NCI-H524 (cell line): ENCODE measurements around the gene LBHD2.

Experiments used
- DNase-seq, 2 experiments: peaks; one replicate each; lab custom pipeline; 2025; lab: John Stamatoyannopoulos, UW

Gene LBHD2

DNA sequence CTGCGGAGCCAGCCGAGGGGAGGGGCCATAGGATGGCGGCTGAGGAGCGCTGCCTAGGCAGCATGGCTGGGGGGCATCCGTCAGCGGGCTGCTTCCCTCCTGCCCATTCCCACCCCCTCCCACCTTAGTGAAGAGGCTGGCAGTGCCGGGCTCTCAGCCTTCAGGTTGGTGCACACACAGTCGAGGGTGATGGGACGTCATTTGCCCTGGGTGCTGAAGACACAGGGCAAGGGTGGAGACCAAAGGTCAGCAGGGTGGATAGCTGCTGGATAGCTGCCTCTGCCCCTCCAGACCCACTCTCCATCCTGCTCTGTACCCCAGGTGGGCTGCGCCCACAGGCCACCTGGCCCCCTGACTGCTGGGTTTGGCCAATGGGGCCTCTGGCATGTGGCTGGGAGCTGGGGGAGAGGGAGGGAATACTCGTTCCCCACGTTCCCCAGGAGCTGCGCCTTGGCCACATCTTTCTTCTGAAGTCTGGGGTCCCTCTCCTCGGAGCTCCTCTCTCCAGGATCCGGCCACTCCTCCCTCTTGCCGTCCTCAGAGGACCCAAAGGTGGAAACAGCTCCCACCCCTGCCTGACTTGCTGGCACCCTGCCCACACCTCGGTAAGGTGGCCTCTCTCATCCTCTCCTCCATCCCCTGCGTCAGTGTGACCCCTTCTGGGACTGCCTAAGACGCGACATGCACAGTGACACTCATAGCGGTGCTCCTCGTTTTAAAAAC is 15.5 kb upstream of the LBHD2 start:
- no peak for DNase-seq

DNA sequence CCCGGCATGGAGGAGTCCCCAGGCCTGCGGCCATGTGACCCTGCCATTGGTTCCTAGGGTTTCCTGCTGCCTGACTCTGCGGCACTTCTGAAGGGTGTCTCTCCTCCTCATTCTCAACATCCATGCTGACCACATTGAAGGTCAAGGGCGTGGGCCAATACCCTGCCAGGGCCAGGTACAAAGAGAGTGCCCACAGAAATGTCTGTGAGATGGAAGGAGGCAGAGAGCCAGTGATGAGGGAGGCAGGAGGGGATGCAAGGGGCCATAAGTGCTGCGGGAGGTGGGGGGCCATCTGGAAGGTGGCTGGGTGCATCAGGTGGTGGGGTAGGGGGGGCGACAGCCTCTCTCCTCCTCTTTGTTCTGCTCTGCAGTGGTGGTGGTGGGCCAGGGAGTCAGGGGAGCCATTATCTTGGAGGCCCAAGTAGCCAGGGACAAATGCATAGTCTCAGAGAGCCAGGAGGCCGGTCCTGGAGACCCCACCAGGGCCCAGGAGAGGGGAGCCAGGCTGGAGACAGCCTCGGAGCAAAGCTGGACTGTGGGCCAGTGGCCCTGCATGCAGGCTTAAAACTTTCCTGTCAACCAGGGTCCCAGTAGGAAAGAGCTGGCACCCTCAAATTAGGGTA is 13.6 kb upstream of the LBHD2 start:
- no peak for DNase-seq

DNA sequence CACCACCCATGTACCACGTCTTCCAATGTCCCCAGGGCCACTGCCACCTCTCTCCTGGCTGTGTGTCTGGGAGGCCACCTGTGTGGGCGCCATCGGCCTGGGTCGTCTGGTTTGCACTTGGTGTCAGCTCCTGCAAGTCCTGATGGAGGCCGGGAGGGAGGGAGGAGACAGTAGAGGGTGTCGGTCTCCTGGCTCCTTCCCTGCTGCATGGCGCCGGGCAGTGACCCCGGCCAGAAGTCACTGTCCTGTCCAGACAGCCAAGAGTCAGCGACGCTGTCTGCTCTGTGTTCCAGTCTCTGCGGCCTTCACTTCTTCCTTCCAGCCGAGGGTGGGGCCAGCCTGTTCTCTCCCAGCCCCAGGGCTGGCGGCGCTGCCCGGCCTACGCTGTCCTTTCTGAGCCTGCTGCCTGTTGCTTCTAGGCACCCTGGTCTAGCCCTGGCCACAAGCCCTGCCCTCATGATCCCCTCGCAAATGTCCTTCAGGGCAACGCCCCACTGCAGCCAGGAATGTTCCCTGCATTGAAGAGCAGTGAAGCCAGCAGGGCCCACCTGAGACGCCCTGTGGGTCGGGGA is 13.0 kb upstream of the LBHD2 start:
- no peak for DNase-seq

DNA sequence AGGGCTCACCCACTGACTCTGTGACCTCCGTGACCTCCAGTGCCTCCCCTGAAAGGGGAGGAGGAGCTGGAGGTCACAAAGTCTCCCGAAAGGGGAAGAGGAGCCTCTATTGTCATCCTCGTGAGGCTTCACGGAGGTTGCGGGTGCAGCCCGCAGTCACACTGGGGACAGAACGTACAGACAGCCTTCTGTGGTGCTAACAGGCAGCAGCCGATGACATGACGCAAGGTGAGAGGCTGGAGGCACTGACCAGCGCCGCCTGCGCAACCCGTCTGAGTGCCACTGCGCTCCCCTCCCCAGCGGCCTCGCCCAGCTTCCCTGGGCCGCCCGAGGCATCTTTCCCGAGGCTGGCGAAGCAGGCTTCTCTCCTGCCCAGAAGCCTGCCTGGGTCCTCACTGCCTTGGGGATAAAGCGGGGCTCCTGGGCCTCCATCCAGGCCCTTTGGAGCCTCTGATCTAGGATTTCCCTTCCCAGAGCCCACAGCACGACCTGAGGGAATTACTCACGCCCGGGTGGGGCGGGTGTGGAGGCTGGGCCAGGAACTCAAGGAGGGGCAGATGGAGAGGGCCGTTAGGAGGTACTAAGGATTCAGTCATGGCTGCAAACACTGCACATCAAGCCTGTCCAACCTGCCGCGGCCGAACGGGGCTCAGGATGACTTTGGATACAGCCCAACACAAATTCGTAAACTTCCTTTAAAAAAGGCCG is 12.3 kb upstream of the LBHD2 start:
- DNase-seq = no peak

DNA sequence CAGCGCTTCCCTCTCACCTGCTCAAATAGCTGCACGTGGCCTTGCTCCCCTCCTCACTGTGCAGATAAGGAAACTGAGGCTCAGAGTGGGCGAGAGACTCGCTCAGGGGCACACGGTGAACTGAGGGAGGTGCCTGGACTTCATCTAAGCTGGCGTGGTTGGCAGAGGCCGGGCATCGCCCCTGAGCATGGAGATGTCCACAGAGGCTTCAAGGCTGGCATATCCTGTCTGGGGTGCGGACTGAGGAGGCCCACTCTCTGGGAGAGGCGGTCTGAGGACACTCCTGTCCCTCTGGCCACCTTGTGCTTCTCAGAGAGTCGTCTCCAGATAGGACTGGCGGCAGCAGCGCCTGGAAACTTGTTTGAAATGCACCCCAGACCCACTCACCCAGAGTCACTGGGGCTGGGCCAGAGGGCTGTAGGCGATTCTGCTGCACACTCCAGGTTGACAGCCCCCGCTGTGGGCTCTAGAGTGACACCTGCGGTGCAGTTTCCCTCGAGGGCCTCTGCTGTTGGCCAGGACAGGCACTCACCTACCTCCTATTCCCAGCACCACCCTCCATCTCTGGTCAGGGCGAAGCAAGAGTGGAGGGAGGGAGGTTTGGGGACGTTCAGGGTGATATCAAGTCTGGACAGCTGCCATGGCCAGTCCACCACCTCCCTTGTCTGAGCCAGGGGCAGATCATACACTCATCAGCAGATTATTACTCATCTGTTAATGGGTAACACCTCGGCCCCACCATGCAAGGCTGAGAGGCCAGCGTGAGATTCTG is 11.2 kb upstream of the LBHD2 start:
- peak in 1 of 2 experiments; percentile 41 for DNase-seq

DNA sequence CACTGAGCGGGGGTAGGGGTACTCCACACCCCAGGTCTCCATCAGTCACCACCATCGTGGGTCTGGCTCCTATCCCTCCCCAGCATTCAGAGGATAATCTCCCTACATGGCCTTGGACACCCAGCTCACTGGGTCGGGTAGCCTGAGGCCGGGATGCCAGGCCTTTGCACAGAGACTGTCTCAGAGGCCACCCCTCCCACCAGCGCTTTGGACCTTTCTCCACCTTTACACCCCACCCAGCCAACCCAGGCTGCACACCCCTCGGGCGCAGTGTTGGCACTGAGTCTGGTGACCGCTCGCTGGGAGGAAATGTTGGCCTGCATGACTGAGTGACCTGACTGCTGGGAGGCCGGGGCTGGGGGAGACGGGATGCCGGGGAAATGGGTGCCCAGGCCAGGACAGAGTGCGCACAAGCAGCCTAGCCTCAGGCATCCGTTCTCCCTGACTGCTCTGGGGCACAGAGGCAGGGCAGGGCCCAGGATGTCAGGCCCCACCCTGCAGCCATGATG is 10.6 kb upstream of the LBHD2 start:
- no peak for DNase-seq

DNA sequence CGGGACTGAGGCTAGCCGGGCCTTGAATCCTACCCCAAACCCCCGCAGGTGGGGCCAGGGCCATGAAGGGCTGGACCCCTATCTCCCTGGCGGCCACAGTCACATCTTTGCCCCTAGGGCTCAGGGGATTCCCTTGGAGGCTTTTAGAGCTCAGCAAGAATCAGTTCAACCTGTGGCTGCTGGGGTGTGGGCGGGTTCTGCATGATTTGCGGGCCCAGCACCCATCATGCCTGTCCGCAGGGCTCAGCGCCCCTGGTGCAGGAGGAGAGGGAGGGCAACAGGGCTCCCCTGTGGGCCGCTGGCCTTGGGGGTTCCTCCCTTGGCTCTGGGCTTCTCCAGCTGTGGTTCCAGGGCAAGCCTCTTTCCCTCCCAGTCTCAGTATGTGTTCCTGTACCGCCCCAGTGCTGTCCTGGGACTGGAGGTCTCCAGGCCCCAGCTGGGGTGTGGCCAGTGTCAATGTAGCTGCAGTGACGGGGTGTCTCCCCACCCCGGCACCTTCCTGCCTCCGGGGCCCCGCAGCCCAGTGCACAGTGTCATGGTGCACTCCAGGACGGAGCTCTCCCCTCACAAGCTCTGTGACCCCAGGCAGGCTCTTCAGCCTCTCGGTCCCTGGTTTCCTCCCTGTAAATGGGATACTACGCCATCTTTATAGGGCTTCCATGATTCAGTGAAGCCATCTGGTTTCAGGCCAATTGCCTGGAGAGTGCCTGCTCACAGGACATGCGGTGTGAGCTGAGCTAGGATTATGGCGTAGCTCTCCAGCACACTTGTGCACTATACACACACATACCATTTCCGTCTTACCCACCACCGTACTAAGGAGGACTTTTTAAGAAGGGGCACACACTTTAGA is 9.9 kb upstream of the LBHD2 start:
- peak in 1 of 2 experiments; percentile 47 for DNase-seq

DNA sequence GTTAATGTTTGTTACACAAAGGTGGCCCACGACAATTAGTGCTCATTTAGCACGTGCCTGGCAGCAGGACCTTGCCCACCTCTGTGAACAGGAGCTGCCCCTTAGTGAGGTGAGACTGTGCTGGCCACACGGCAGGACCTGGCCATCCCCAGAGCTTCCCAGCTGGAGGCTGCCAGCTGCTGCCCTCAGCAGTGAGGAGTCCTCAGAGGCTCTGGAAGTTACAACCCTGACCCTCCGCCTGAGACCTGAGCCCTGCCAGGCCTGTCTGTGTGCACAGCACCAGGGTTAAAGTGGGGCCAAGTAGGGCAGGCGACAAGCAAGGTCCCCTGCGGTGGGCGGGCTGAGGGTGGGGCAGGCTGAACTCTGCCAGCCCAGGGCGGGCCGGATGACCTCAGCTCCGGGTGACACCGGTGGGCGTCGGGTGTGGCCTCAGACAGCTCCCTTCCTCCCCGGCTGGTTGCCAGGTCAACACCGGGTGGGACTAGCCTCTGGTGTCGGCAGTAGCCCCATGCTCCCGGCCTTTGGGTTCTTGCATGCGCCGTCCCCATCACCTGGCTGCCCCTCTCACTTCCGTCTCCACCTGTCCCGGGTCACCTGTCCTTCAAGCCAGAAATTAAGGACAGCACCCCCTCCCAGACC is 9.2 kb upstream of the LBHD2 start:
- peak in 1 of 2 experiments; percentile 51 for DNase-seq

DNA sequence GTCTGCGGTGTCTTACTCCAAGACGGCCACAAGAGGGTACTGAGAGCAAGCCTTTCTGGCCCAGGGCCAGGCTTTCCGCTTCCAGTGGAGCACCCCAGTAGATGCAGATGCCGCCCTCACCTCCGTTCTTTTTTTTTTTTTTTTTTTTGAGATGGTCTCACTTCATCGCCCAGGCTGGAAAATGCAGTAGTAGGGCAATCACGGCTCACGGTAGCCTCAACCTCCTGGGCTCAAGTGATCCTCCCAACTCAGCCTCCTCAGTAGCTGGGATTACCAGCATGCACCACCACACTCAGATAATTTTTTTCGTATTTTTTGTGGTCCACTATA is 5.6 kb upstream of the LBHD2 start:
- peak; percentile 87 to 96 for DNase-seq

DNA sequence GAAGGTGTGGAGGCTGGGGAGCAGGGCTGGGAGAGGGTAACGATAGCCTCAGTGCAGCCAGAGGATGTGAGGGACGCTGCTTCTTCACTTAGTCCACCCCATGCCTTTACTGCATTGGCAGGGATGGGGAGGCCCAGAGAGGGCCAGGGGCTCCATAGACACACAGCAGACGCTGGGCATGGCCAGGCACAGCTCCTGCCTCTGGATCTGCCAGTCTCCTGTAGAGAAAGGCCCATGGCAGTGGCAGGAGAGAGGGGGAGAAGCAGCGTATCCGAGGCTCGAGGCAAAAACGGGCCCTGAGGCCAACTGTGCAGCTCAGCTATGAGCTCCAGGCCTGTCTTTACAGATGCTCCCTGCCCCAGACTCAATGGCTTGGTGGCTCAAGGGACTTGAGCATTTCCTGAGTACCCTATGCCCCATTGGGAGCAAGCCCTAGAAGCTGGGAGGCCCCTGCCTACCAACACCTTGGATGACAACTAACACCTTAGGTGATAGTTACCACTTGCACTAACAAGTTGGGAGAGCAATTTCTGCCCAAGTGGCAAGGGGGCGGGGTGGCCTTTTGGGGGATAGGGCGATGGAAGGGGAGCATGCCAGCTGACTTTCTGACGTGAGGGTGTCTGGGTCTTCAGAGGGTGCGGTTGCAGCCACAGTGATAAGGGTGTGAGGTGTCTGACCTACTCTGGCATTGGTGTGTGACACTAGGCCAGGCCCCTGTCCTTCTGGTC is 5.0 kb upstream of the LBHD2 start:
- DNase-seq = no peak

DNA sequence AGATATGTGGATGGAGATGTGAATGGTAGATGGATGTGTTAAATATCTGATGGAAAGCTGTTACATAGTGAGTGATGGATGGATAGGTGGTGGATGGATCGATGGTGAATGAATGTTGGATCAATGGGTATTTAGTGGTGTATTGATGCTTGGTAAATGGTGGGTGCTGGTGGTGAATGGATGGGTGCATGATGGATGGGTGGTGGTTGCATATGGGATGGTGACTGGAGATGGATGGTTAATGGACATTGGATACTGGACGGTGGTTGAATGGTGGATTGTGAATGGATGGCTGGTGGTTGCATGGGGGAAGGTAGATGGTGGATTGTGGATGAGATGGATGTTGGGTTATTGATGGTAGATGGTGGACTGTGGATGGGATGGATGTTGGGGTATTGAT is 2.1 kb upstream of the LBHD2 start:
- DNase-seq = no peak

DNA sequence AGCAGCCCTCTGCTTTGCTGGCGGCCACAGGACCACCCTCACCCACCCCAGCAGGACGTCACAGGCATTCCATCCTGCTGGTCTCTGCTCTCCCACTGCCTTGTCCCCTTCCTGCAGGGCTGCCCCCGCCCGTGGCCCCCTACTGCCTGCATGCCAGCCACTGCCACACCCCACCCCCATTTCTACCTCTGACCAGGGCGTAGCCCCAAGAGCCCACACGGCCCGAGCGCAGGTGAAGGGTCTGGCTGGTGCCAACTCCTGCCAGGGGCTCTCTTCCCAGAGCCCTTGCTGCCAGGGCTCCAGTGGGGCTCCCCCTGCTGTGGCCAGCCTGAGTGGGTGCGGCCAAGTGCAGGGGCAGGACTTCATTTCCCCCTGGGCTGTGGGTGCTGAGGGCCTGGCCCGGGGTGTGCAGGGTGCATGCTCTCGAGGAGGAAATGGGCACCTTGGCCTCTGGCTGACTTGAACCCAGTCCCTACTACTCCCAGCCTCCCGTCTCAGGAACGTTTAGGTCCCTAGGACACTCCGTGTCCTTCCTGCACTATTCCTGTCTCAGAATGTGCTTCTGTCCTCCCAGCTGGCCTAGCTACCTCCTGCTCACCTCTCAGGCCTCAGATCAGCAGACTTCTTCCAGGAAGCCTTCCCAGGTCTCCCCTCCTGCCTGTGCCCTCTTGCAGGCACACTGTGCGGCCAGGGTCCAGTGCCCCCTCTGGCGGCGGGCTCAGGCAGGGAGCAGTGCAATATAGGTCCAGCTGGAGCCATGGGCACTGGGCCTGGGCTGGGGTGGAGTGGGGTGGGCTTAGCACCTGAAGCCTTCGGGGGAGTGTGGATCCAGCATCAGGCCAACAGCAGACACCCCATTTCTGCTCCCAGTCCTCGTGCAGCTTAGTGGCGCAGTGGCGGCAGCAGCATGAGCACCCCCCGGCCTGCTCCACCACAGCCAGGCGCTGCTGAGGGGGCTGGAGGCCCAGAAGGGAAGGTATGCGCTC is 1.4 kb downstream of the LBHD2 start:
- DNase-seq = peak in 1 of 2 experiments; percentile 44

DNA sequence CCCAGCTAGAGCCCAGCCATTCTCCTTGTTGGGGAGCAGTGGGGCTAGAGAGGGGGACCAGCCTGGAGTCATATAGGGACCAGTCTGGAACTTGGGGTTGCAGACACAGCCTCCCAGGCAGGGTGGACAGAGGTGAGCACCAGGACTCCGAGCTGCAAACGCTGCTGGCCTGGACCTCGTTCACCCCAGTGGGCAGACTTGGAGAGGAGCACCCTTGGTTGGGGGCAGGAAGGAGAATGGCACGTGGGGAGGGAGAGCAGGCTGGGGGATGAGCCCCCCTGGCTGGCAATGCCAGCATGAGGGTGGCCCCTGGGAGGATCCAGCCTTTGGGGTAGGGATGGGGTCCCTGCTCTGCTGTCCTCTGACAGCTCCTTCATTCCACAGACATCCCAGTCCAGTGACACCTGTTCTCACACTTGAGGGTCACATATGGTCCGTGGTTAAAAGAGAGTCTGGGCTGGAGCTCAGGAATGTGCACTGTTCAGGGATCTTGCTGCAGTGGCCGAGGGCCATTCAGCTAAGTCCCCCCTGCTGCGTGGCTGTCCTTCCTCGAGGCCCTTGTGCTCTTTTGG is 2.8 kb downstream of the LBHD2 start:
- peak; percentile 35 to 42 for DNase-seq

DNA sequence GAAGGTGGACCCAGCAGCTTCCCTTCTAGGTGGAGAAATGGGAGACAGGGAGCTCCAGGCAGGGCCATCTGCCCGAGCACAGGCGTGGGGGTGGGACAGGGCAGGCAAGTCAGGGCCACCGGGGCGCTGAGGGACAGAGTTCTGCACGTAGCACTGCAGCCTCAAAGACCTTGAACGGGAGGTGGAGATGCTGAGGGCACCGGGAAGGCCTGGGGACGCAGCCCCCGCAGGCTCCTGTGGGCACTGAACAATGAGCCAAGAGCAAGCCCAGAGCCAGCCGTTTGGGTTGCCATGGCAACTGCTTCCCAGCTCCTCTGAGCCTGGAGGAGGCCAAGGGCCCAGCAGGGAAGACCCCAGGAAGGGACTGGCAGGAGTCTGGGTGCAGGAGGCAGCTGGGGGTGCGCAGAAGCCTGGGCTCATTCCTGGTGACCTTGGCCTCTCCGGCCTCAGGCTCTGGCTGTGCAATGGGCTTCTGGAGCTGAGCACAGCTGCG is 3.4 kb downstream of the LBHD2 start:
- peak; percentile 53 to 77 for DNase-seq

DNA sequence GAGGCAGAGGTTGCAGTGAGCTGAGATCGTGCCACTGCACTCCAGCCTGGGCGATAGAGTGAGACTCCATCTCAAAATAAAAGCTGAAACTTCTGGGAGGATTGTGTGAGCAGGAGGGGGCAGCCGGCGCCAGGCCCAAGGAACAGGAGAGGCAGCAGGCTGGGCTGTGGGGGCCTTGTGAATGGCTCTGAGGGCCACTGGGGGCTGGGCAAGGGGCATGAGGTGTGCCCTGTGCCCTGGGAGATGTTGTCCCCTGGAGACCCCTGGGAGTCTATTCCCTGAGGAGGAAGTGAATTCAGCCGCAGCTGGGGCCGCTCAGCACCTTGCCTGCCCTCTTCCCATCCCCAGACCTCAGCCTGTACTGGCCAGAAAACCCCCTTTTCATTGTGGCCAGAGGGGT is 4.9 kb downstream of the LBHD2 start:
- no peak for DNase-seq

DNA sequence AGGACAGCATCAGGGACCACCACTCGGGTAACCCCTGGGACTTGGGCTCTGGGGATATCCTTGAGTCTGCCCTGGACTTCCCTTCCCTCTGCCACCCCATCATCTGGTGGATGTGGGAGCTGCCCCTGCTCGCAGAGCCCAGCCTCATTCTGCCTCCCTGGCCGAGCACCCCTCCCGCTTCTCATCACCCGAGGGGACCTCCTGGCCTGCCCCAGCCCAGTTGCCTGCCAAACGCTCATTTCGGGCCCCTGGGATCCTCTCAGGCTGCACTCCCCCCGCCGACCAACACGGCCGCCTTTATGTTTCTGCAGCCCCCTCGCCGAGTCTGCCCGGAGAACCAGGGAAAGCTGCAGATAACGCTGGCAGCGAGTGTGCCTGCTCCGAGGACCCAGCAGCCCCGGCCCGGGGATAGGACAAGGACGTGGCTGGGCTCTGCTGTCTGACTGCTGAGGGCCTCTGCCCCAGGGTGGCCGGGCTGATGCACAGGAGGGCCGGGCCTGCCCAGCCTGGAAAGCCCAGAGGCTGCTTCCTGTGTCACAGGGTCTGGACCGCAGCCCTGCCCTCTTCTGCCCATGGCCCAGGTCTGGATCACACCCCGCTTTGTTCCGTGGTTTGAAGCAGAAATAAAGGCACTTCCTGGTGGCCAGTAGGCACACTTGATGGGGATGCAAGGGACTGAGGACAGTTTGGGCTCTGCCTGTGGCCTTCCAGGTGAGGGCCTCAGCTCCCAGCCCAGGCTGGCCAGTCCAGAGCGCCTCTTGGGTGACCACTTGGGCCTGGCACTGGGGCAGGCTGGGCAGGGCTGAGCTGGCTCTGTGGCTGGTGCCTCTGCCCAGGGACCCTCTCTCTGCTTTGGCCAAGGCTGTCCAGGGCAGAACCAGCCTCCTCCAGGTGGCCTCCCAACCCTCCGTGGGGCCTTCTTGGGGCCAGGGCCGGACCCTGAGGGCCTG is 5.7 kb downstream of the LBHD2 start:
- DNase-seq = no peak

DNA sequence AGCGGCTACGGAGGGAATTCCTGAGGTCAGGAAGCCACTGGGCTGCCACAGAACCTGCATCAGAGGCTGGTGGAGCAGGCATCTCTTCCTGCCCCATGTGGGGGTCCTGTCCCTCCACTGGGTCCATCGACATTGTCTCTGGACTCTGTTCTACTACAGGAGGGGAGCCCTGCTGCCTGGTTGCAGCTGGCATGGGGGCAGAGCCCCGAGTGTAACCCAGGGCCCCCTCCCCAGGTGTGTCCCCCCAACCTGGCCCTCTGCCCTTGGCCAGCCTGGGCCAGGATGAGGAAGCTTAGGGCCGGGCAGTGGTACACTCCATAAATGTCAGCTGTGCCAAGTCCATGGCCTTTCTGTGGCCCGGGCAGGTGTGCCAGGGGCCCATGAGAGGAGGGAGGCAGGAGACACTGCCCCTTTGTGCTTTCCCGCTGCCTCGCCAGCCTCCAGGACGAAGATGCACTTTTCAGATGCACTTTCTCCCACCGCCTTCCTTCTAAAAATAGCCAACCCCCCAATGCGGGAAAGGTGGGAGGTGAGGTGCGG is 6.5 kb downstream of the LBHD2 start:
- no peak for DNase-seq
